ENCODE results near the gene PTPRC. TPM values are rescaled to one million over a fixed set of nuclear protein-coding genes. Genes with fewer than 3 reads are reported as not detected.

PTPRC gene
- total and polyA plus RNA-seq, 7 donors = 0.42 to 7.0 (median 3.9) TPM

GRCh38 chr1:198771563-198772153 lies 132.8 kb downstream of the PTPRC start:
- Histone ChIP-seq H3K27ac (no peak overlapping the region), H3K4me3 (no peak overlapping the region), H3K27me3 (ENCODE audit: insufficient read depth in 3 of 3, low read length in 2 of 3) (no peaks in the 10 kb centered on the region), H3K36me3 (ENCODE audit: insufficient read depth in 1 of 2, low read depth in 1 of 2) (no peaks in the 10 kb centered on the region), H3K4me1 (no peaks in the 10 kb centered on the region), H3K9me3 (no peaks in the 10 kb centered on the region)
- ATAC-seq = no peak
- intact Hi-C loops (cut with DNase I) = no loop called here
- TF ChIP-seq, protein P1, sequence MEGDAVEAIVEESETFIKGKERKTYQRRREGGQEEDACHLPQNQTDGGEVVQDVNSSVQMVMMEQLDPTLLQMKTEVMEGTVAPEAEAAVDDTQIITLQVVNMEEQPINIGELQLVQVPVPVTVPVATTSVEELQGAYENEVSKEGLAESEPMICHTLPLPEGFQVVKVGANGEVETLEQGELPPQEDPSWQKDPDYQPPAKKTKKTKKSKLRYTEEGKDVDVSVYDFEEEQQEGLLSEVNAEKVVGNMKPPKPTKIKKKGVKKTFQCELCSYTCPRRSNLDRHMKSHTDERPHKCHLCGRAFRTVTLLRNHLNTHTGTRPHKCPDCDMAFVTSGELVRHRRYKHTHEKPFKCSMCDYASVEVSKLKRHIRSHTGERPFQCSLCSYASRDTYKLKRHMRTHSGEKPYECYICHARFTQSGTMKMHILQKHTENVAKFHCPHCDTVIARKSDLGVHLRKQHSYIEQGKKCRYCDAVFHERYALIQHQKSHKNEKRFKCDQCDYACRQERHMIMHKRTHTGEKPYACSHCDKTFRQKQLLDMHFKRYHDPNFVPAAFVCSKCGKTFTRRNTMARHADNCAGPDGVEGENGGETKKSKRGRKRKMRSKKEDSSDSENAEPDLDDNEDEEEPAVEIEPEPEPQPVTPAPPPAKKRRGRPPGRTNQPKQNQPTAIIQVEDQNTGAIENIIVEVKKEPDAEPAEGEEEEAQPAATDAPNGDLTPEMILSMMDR (IDR thresholded peaks at IDR 0.05) = no peak
- DNase-seq = no peak
- 72 to 78% (median 73%) methylated on average over 3 of the region's 3 CpGs for WGBS, 3 donors

DNA sequence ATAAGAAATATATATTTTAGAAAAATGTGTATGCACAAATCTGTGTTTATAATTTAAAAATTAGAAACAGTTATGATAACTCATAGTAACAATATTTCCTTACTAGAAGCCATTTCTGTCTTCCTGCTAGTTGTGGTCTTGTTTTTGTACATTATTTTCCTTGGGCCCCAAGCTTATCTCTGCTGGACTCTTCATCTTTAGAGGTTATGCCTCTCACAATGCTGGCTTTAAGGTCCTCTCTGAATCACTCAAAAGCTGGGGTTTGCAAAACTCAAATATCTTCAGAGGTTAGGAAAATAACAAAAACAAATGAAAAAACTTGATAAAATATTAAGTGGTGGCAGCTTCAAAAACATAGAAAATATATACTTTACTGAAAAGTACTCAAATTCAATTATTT lies 133.8 kb downstream of the PTPRC start:
- ATAC-seq = no peak
- DNase-seq = no peak
- TF ChIP-seq, protein P1 (IDR thresholded peaks at IDR 0.05) = no peak
- Histone ChIP-seq H3K9me3 (no peaks in the 10 kb centered on the region), H3K36me3 (ENCODE audit: insufficient read depth in 1 of 2, low read depth in 1 of 2) (no peaks in the 10 kb centered on the region), H3K27ac (no peak overlapping the region), H3K27me3 (ENCODE audit: insufficient read depth in 3 of 3, low read length in 2 of 3) (no peaks in the 10 kb centered on the region), H3K4me1 (no peaks in the 10 kb centered on the region), H3K4me3 (no peak overlapping the region)
- intact Hi-C loops (cut with DNase I) = no loop called here

DNA sequence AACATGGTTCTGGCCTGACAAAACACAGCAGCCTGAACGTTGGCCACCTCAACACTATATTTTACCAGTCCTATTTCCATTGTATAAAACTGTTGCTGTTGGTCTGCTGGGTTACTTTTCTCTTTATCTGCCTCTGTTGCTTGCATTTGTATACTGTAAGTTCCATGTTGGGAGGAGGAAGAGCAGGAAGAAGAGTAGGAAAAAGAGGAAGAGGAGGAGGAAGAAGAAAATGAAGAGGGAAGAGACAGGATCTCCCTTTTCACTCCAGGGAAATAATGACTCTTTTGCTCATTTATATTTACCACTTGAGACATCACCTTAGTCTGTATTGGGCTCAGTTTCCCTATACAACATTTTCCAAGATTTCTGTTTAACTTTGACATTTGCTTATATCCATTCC lies 134.2 kb downstream of the PTPRC start:
- Histone ChIP-seq H3K4me1 (no peaks in the 10 kb centered on the region), H3K27ac (no peak overlapping the region), H3K4me3 (no peak overlapping the region), H3K27me3 (ENCODE audit: insufficient read depth in 3 of 3, low read length in 2 of 3) (no peaks in the 10 kb centered on the region), H3K9me3 (no peaks in the 10 kb centered on the region), H3K36me3 (ENCODE audit: insufficient read depth in 1 of 2, low read depth in 1 of 2) (no peaks in the 10 kb centered on the region)
- no peak for ATAC-seq
- intact Hi-C loops (cut with DNase I) = no loop called here
- WGBS, 3 donors = 73 to 84% (median 75%) methylated on average over 1 of the region's 1 CpG
- TF ChIP-seq, protein P1 (IDR thresholded peaks at IDR 0.05) = no peak
- DNase-seq = no peak

GRCh38 chr1:198773523-198773922 lies 134.7 kb downstream of the PTPRC start:
- Histone ChIP-seq H3K36me3 (ENCODE audit: insufficient read depth in 1 of 2, low read depth in 1 of 2) (no peaks in the 10 kb centered on the region), H3K4me3 (no peak overlapping the region), H3K27me3 (ENCODE audit: insufficient read depth in 3 of 3, low read length in 2 of 3) (no peaks in the 10 kb centered on the region), H3K27ac (no peak overlapping the region), H3K4me1 (no peaks in the 10 kb centered on the region), H3K9me3 (no peaks in the 10 kb centered on the region)
- 93 to 94% (median 94%) methylated on average over 3 of the region's 3 CpGs for WGBS, 3 donors
- TF ChIP-seq, protein P1 (IDR thresholded peaks at IDR 0.05) = no peak
- ATAC-seq = no peak
- intact Hi-C loops (cut with DNase I) = no loop called here
- DNase-seq = no peak

DNA sequence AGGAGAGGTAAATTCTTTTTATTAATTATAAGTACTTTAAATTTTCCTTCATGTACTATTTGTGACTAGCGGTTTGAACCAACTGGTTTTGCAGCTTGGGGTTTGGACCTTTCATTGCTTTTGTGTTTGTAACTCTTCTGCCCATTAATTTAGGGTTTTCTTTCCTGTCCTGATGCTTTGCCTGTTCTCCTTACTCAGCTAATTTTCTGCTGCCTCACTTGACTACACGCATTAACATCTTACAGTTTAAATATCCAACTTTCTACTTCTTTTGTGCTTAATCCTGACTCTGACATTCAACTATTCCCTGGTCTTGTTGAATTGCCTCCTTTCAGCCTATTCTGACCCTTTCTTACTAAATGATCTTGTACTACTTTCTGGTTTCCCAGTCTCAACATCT lies 135.6 kb downstream of the PTPRC start:
- intact Hi-C loops (cut with DNase I) = no loop called here
- no peak for DNase-seq
- Histone ChIP-seq H3K27me3 (ENCODE audit: insufficient read depth in 3 of 3, low read length in 2 of 3) (no peaks in the 10 kb centered on the region), H3K9me3 (no peaks in the 10 kb centered on the region), H3K4me1 (no peaks in the 10 kb centered on the region), H3K27ac (no peak overlapping the region), H3K36me3 (ENCODE audit: insufficient read depth in 1 of 2, low read depth in 1 of 2) (no peaks in the 10 kb centered on the region), H3K4me3 (no peak overlapping the region)
- WGBS, 3 donors = 85 to 89% (median 87%) methylated on average over 2 of the region's 2 CpGs
- TF ChIP-seq, protein P1 (IDR thresholded peaks at IDR 0.05) = no peak
- ATAC-seq = no peak

Data from psoas muscle (tissue), 8 donors.